ENCODE results near the gene ASCL2.

Gene ASCL2

DNA sequence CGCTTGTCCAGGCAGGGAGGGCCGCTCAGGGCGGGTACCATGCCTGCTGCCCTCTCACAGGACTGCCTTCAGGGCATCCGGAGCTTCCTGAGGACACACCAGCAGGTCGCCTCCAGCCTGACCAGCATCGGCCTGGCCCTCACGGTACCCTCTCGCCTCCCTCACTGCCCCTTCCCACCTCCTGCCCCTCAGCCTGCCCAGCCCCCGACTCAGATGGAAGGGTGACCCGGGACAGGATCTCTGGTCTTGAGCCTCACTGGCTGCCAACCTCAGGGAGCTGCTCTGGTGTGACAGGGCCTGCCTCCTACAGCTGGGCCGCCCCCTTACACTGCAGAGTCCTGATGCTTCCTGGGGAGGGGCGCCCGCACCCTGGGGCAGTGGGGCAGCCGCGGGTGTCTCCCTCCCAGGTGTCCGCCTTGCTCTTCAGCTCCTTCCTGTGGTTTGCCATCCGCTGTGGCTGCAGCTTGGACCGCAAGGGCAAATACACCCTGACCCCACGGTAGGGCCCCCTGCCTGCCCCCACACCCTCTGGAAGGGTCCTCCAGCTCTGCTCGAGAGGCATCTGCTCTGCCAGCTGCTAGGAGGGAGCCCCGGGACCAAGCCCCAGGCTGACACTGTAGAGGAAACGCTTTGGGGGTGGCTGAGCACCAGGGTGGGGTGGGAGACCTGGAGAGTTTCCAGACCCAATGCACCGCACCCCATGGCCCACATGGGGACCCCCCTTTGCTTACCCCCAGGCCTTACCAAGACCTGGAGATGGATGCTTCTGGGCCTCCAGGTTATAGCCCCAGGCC lies 46.0 kb upstream of the ASCL2 start:
- no peak for TF ChIP-seq CTCF (conservative IDR thresholded peaks at IDR 0.05; ENCODE audit: low read length)
- DNase-seq (ENCODE audit: low read depth): no peak
- H3K4me3 ChIP-seq (ENCODE audit: low read length): no peak overlapping the region

DNA sequence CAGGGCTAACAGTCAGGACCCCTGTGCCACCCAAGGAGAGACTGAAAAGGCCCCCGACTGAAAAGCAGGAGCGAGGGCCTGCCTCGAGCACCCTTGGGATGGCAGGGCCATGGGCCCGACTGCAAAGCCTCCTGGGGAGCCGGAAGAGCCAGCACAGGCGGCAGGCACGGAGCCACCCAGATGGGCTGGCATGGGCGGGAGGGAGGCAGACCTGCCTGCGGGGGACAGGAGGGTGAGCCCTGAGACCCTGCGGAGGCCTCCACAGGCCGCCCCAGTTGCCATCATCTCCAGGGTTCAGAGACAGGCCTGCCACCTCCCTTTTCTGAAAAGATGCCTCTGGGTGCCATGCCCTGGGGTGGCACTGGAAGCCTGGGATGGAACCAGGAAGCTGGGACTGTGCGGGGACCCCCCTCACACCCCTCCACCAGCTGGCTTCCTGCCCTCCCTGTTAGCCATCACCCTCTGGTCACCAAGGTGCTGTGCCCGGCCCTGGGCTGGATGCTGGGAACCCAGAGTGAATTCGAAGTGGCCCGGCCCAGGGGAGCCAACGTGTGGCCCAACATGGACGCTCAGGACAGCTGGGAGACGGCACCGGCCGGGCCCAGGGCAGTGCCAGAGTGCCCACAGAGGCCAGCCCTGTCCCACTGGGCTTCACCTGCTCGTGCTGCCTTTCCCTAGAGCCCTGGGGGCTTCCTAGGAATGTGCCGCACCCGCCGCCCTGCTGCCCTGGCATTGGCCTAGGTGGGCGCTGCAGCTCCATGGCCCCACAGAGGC lies 45.2 kb upstream of the ASCL2 start:
- no peak for TF ChIP-seq CTCF (conservative IDR thresholded peaks at IDR 0.05; ENCODE audit: low read length)
- no peak overlapping the region for H3K4me3 ChIP-seq (ENCODE audit: low read length)
- no peak for DNase-seq (ENCODE audit: low read depth)

- no peak for TF ChIP-seq CTCF (conservative IDR thresholded peaks at IDR 0.05; ENCODE audit: low read length)
- no peak overlapping the region for H3K4me3 ChIP-seq (ENCODE audit: low read length)
- peak; percentile 72 for DNase-seq (ENCODE audit: low read depth)
Measured at GRCh38 chr11:2314525-2315394, 44.4 kb upstream of the ASCL2 start.

- no peak overlapping the region for H3K4me3 ChIP-seq (ENCODE audit: low read length)
- TF ChIP-seq CTCF (conservative IDR thresholded peaks at IDR 0.05; ENCODE audit: low read length): no peak
- no peak for DNase-seq (ENCODE audit: low read depth)
Measured at GRCh38 chr11:2314136-2314524, 43.7 kb upstream of the ASCL2 start.

DNA sequence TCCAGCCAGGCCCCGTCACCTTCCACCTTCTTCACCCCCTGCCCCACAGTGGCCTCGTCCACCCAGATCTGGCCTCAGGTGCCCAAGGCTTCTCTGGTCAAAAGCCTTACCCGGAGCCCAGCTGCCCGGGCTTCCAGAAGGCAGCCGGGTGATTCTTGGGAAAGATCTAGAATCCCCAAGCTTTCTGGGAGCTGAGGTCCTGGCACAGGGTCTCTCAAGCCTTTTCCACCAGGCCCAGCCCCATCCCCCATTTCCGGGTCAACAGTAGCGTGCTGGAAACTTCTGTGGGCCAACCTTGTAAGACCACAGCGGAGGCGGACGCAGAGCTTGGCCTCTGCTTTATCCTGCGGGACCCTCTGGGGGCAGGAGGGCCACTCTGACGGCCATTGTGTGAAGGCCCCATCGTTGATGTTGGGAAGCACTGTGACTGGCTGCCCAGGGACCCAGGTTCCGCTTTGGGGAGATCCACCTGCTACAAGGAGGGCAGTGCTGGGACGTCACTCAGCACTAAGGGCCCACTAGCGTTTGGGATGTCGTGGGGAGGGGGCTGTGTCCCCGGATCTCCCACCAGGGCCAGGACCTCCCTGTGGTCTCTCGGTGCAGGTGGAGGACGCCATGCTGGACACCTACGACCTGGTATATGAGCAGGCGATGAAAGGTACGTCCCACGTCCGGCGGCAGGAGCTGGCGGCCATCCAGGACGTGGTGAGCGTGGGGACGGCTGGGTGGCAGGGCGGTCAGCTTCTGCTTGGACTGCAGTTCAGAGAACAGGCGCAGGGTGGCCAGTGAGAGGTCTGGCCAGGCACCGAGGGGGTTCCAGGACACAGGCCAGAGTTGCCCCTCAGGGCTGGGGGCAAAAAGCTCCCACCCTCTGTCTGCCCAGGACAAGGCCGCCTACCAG lies 42.9 kb upstream of the ASCL2 start:
- H3K4me3 ChIP-seq (ENCODE audit: low read length): no peak overlapping the region
- DNase-seq (ENCODE audit: low read depth): no peak
- no peak for TF ChIP-seq CTCF (conservative IDR thresholded peaks at IDR 0.05; ENCODE audit: low read length)

Measured in AG10803 (cell line).